Stimulated activated CD8-positive, alpha-beta memory T cell treated with anti-CD3 and anti-CD28 coated beads, Interleukin-2, amount 100 ng/mL, for 48 hours (primary cell): ENCODE data around the gene GALNT7.
"Not testable (repeated sequence)": the region's sequence is repeated elsewhere in the genome, so short reads cannot be mapped to it uniquely, and the experiment has no call there.

ENCODE experiments used
- DNase-seq, 2 donors: peaks; one replicate each; pipeline ENCODE4 v3.0.0-alpha.2; 2020; ENCODE audit warnings: low read depth in 2 of 2

Gene GALNT7

GRCh38 chr4:173168396-173169177 lies at the start of gene GALNT7:
GALNT7 (plus strand) TSS chr4:173168811; CDS start chr4:173168836, 25 bp downstream.
- peak; percentile 35 to 54 for DNase-seq

GRCh38 chr4:173118819-173119218 lies 49.8 kb upstream of the GALNT7 start:
- DNase-seq = not testable (repeated sequence)

GRCh38 chr4:173119818-173120217 lies 48.8 kb upstream of the GALNT7 start:
- DNase-seq = no peak

GRCh38 chr4:173121076-173121561 lies 47.5 kb upstream of the GALNT7 start:
- no peak for DNase-seq

GRCh38 chr4:173124209-173124865 lies 44.3 kb upstream of the GALNT7 start:
- DNase-seq = no peak

- DNase-seq = no peak
Observed at GRCh38 chr4:173125216-173125812, 43.3 kb upstream of the GALNT7 start.

GRCh38 chr4:173128199-173128890 lies 40.3 kb upstream of the GALNT7 start:
- no peak for DNase-seq

GRCh38 chr4:173130687-173131086 lies 37.9 kb upstream of the GALNT7 start:
- DNase-seq = no peak

GRCh38 chr4:173134426-173134825 lies 34.2 kb upstream of the GALNT7 start:
- DNase-seq = no peak

GRCh38 chr4:173135241-173135847 lies 33.3 kb upstream of the GALNT7 start:
- no peak for DNase-seq

- DNase-seq = no peak
Observed at GRCh38 chr4:173138624-173139023, 30.0 kb upstream of the GALNT7 start.

GRCh38 chr4:173139561-173139960 lies 29.1 kb upstream of the GALNT7 start:
- DNase-seq = no peak

- no peak for DNase-seq
Observed at GRCh38 chr4:173145131-173145530, 23.5 kb upstream of the GALNT7 start.

- no peak for DNase-seq
Observed at GRCh38 chr4:173146456-173146855, 22.2 kb upstream of the GALNT7 start.

GRCh38 chr4:173151496-173151895 lies 17.1 kb upstream of the GALNT7 start:
- DNase-seq = no peak

GRCh38 chr4:173152104-173152503 lies 16.5 kb upstream of the GALNT7 start:
- no peak for DNase-seq

GRCh38 chr4:173153445-173153844 lies 15.2 kb upstream of the GALNT7 start:
- no peak for DNase-seq

- no peak for DNase-seq
Observed at GRCh38 chr4:173159791-173160190, 8.8 kb upstream of the GALNT7 start.

GRCh38 chr4:173160871-173161270 lies 7.7 kb upstream of the GALNT7 start:
- DNase-seq = no peak

- no peak for DNase-seq
Observed at GRCh38 chr4:173161311-173161710, 7.3 kb upstream of the GALNT7 start.

GRCh38 chr4:173165706-173166105 lies 2.9 kb upstream of the GALNT7 start:
- no peak for DNase-seq

GRCh38 chr4:173166491-173166890 lies 2.1 kb upstream of the GALNT7 start:
- no peak for DNase-seq
